ENCODE measurements around the gene PTRHD1. TPM values are rescaled to one million over a fixed set of nuclear protein-coding genes. Genes with fewer than 3 reads are reported as not detected.

Gene PTRHD1
- total RNA-seq, 1 experiment from 2014 or later: 39.2 TPM

GRCh38 chr2:24833821-24834732 is 40.9 kb upstream of the PTRHD1 start (continued):
- TF ChIP-seq ERG (CRISPR knock-in tag; IDR thresholded peaks at IDR 0.05): no peak

GRCh38 chr2:24832931-24833701 is 39.9 kb upstream of the PTRHD1 start:
- ChIA-PET CTCF (interaction anchor here (0.6 to 2.5 kb wide), 3 partner anchors 70 to 296 kb away, joined by 3 to 5 read pairs (median 4); no protein-coding TSS in a partner anchor), POLR2A (interaction anchor here (0.5 to 0.8 kb wide), 2 partner anchors 125 to 788 kb away, joined by 4 to 5 read pairs; no protein-coding TSS in a partner anchor)
- Mint-ChIP-seq H3K4me1 (peaks cover 18% of the 10 kb centered on the region), H3K36me3 (peaks cover 33% of the 10 kb centered on the region), H3K9me3 (no peaks in the 10 kb centered on the region), H3K4me3 (no peak overlapping the region), H3K27me3 (ENCODE audit: low read depth) (no peaks in the 10 kb centered on the region), H3K27ac (peak overlapping the region; percentile 85)
- ATAC-seq (peak; percentile 14), DNase-seq (ENCODE audit: low spot score) (no peak)
- TF ChIP-seq PREB (CRISPR knock-in tag; IDR thresholded peaks at IDR 0.05; ENCODE audit: borderline replicate concordance) (no peak), ZNF423 (CRISPR knock-in tag; IDR thresholded peaks at IDR 0.05) (peak; percentile 100)

- Mint-ChIP-seq H3K9me3 (no peaks in the 10 kb centered on the region), H3K36me3 (peaks cover 33% of the 10 kb centered on the region), H3K4me3 (no peak overlapping the region), H3K4me1 (peaks cover 23% of the 10 kb centered on the region), H3K27ac (peak overlapping the region; percentile 85), H3K27me3 (ENCODE audit: low read depth) (no peaks in the 10 kb centered on the region; the same call in 1 of the 2 replicates)
- TF ChIP-seq ZNF263 (CRISPR knock-in tag; IDR thresholded peaks at IDR 0.05; ENCODE audit: low read depth): no peak
- TF ChIP-seq AR (CRISPR knock-in tag; IDR thresholded peaks at IDR 0.05): no peak
- no peak for TF ChIP-seq ATF6 (CRISPR knock-in tag; IDR thresholded peaks at IDR 0.05)
- TF ChIP-seq ZNF219 (CRISPR knock-in tag; IDR thresholded peaks at IDR 0.05; ENCODE audit: borderline replicate concordance): no peak
- no peak for TF ChIP-seq NFE2L1 (CRISPR knock-in tag; IDR thresholded peaks at IDR 0.05)
- TF ChIP-seq KAT7 (CRISPR knock-in tag; IDR thresholded peaks at IDR 0.05; ENCODE audit: borderline replicate concordance): no peak
- no peak for TF ChIP-seq NR3C1 (CRISPR knock-in tag; conservative IDR thresholded peaks at IDR 0.05; ENCODE audit: low read depth)
- TF ChIP-seq MXD4 (CRISPR knock-in tag; IDR thresholded peaks at IDR 0.05; ENCODE audit: borderline replicate concordance): no peak
- TF ChIP-seq GABPB1 (CRISPR knock-in tag; IDR thresholded peaks at IDR 0.05): no peak
- TF ChIP-seq PRDM15 (CRISPR knock-in tag; IDR thresholded peaks at IDR 0.05): no peak
- no peak for TF ChIP-seq ELF4 (CRISPR knock-in tag; IDR thresholded peaks at IDR 0.05; ENCODE audit: low read depth)
- no peak for TF ChIP-seq ATF3 (CRISPR knock-in tag; conservative IDR thresholded peaks at IDR 0.05)
- TF ChIP-seq ZNF317 (CRISPR knock-in tag; IDR thresholded peaks at IDR 0.05; ENCODE audit: borderline replicate concordance, low read depth): no peak
- no peak for TF ChIP-seq ETV6 (CRISPR knock-in tag; IDR thresholded peaks at IDR 0.05)
- TF ChIP-seq ZNF423 (CRISPR knock-in tag; IDR thresholded peaks at IDR 0.05): no peak
- TF ChIP-seq NR2C2 (CRISPR knock-in tag; IDR thresholded peaks at IDR 0.05): no peak
- no peak for TF ChIP-seq ZNF416 (CRISPR knock-in tag; IDR thresholded peaks at IDR 0.05)
- ATAC-seq: no peak
- DNase-seq (ENCODE audit: low spot score): no peak
- ChIA-PET CTCF (interaction anchor here (2.5 kb wide), 1 partner anchor 219 kb away, joined by 5 read pairs; no protein-coding TSS in a partner anchor), POLR2A (interaction anchor here (0.8 kb wide), 1 partner anchor 125 kb away, joined by 4 read pairs; no protein-coding TSS in a partner anchor)
Measured at GRCh38 chr2:24832521-24832920, 39.3 kb upstream of the PTRHD1 start.
